Mesodermal cell (in vitro differentiated cells): ENCODE measurements around the gene ZCCHC3.
A peak's percentile ranks its signal among the peaks of the same experiment; 100 is the strongest.

Experiments used
- H3K27ac ChIP-seq: 2 replicates; pipeline ENCODE4 v1.7.0; 2013; ENCODE audit warnings: mild to moderate bottlenecking, low read depth, low read length, moderate library complexity; ENCODE audit not compliant: severe bottlenecking
- H3K36me3 ChIP-seq: 2 replicates; pipeline ENCODE4 v1.7.1; 2013; ENCODE audit warnings: mild to moderate bottlenecking, low read length, moderate library complexity; ENCODE audit not compliant: control insufficient read depth, insufficient read depth
- H3K4me1 ChIP-seq: one replicate; pipeline ENCODE4 v1.7.1; 2013; ENCODE audit warnings: mild to moderate bottlenecking, low read length; ENCODE audit not compliant: insufficient read depth, control insufficient read depth, poor library complexity, severe bottlenecking
- H3K4me3 ChIP-seq: 2 replicates; pipeline ENCODE4 v1.7.0; 2013; ENCODE audit warnings: low read length, control low read depth, mild to moderate bottlenecking; ENCODE audit not compliant: insufficient read depth, poor library complexity, severe bottlenecking; ENCODE audit errors: extremely low read depth
- H3K9me3 ChIP-seq: 2 replicates; pipeline ENCODE4 v1.7.1; 2013; ENCODE audit warnings: mild to moderate bottlenecking, low read length, moderate library complexity; ENCODE audit not compliant: control insufficient read depth
- WGBS, 2 experiments: methylation state at CpG; one replicate each; pipeline ENCODE4 v1.1.5; 2013; ENCODE audit warnings: missing lambda C conversion rate in 2 of 2; ENCODE audit not compliant: insufficient coverage in 2 of 2; 5-methylcytosine and 5-hydroxymethylcytosine counted together

ZCCHC3 gene

GRCh38 chr20:298776-299391, 1.5 kb downstream of the ZCCHC3 start:
- Histone ChIP-seq H3K36me3 (peaks cover 24% of the 10 kb centered on the region), H3K4me3 (peak overlapping the region; percentile 95), H3K27ac (peak overlapping the region; percentile 87), H3K4me1 (peaks cover 28% of the 10 kb centered on the region), H3K9me3 (no peaks in the 10 kb centered on the region)
- 2 to 3% methylated on average over 7 to 8 of the region's 15 CpGs for WGBS, 2 experiments

- peaks cover 28% of the 10 kb centered on the region for H3K4me1 ChIP-seq
- H3K27ac ChIP-seq, result peak overlapping the region; percentile 89
- no peaks in the 10 kb centered on the region for H3K9me3 ChIP-seq
- peak overlapping the region; percentile 95 for H3K4me3 ChIP-seq
- H3K36me3 ChIP-seq, result peaks cover 24% of the 10 kb centered on the region
- WGBS, 2 experiments, result 24 to 27% methylated on average over 7 to 9 of the region's 10 CpGs
Measured at GRCh38 chr20:300345-300990, 3.1 kb downstream of the ZCCHC3 start.

DNA sequence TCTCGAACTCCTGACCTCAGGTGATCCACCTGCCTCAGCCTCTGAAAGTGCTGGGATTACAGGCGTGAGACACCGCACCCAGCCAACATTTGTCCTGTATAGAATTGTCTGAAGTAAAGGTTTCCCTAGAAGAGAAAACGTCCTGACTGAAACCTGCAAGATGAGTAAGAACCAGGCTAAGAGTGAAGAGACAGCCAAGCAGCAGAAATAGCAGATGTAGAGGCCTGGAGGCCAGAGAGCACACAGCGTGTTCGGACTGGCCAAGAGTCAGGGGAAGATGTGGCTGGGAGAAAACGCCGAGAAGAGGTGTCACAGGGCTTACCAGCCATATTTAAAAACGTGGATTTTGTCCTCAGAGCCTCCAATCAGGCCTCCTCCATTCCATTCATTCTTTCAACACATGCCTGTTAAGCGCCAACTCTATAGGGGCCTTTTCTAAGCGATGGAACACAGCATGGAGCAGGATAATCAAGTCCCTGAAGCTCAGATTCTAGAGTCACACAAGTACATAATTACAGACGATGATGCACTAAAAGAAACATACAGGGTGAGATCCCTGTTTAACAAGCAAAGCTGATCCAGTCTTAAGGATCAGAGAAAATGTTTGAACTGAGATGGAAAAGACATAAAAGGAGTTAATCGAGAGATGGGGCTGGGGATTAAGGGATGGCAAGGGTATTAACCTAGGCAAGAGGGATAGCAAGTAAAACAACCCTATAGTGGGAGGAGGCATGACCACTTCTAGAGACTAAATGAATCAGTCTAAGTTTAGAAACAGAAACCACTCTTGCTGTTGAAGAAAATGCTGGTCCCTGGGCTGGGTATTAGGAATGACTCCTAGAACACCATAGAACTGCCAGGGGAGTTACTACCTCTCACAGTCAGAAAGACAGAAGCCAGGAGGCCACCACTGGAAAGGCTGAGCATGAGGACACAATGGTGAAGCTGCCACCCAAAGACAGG, 4.8 kb downstream of the ZCCHC3 start:
- no peaks in the 10 kb centered on the region for H3K9me3 ChIP-seq
- WGBS, 2 experiments, result 64 to 68% methylated on average over 12 to 13 of the region's 13 CpGs
- H3K4me3 ChIP-seq, result no peak overlapping the region
- H3K4me1 ChIP-seq, result peaks cover 25% of the 10 kb centered on the region
- H3K27ac ChIP-seq, result peak overlapping the region; percentile 89
- peaks cover 24% of the 10 kb centered on the region for H3K36me3 ChIP-seq

- WGBS, 2 experiments, result 69 to 87% methylated on average over 4 to 6 of the region's 11 CpGs
- Histone ChIP-seq H3K9me3 (no peaks in the 10 kb centered on the region), H3K4me1 (peaks cover 33% of the 10 kb centered on the region), H3K27ac (no peak overlapping the region), H3K4me3 (no peak overlapping the region), H3K36me3 (peaks cover 6% of the 10 kb centered on the region)
Measured at GRCh38 chr20:305745-306144, 8.4 kb downstream of the ZCCHC3 start.

DNA sequence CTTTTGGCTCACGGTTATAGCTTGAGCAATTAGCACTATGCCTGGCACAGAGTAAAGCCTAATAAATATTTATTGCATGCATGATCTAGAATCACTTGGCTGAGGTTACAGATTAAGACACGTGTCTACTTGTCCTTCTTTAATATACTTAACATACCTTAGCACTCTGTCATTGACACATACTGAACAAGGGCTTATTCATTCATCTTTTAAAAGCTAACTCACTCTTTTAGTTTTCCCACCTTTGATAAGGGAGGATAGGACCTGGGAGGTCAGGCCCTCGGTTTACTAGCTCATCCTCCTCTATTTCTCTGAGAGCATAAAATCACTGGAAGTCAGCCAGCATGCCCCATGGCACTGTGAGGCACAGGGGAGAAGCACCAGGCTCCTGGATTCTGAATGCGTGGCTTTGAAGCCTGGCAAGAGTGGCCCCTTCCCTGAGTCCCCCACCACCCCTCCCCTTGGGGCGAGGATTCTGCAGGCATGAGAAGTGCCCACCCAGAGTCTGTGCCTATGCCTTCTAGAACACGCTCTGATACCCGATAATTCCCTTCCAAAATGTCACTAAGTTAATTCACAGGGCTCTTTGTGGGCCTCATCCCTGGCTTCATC, 11.2 kb downstream of the ZCCHC3 start:
- Histone ChIP-seq H3K27ac (peak overlapping the region; percentile 100), H3K4me3 (no peak overlapping the region)

DNA sequence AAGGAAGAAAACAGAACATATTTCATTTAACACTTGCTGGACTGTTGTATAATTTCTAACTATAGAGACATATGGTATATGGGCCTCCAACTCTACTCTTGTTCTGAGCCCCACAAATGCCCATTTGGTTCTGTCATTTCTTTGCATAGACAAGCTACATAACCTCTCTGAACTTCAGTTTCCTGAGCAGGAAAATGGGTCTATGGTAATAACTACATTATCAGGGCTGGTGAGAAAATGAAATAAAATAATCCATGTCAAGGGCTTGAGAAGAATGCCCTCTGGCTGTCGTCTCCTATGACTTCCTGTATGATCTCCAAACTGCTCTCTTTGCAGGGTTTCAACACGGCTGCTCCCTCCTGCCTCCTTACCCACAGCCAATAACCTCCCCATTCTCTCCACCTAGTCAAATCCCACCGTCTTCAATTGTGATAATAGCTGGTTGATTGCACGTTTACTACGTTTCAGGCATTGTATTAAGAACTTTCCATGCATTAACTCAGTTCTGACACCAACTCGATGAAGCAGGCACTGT, 12.0 kb downstream of the ZCCHC3 start:
- Histone ChIP-seq H3K4me1 (peaks cover 16% of the 10 kb centered on the region), H3K27ac (peak overlapping the region; percentile 100), H3K36me3 (no peaks in the 10 kb centered on the region), H3K4me3 (peak overlapping the region; percentile 35), H3K9me3 (no peaks in the 10 kb centered on the region)
- 0% methylated on average over 3 to 4 of the region's 6 CpGs for WGBS, 2 experiments

More for the DNA sequence above, 11.2 kb downstream of the ZCCHC3 start:
- Histone ChIP-seq H3K36me3 (no peaks in the 10 kb centered on the region), H3K4me1 (peaks cover 16% of the 10 kb centered on the region), H3K9me3 (no peaks in the 10 kb centered on the region)
- 94 to 100% methylated on average over 5 of the region's 7 CpGs for WGBS, 2 experiments

- Histone ChIP-seq H3K27ac (peak overlapping the region; percentile 100), H3K36me3 (no peaks in the 10 kb centered on the region), H3K4me3 (peak overlapping the region; percentile 35), H3K4me1 (peaks cover 16% of the 10 kb centered on the region), H3K9me3 (no peaks in the 10 kb centered on the region)
- WGBS, 2 experiments, result 0% methylated on average over 13 to 19 of the region's 31 CpGs
Measured at GRCh38 chr20:309841-310644, 12.7 kb downstream of the ZCCHC3 start.

GRCh38 chr20:310645-311044, 13.3 kb downstream of the ZCCHC3 start:
- Histone ChIP-seq H3K4me3 (no peak overlapping the region), H3K27ac (peak overlapping the region; percentile 43)

DNA sequence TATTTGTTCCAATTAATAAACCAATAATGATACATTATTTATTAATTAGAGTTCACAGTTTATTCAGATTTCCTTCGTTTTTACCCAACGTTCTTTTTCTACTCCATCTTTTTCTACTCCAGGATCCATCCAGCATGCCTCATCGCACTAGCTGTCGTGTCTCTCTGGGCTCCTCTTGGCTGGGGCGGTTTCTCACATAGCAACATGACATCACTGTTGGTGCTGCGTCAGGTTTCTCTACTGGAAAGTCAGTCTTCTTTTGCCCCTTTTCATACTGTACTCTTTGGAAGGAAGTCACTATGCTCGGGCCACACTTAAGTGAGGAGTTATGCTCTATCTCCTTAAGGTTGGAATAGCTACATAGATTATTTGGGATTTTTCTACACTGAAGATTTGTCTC, 14.2 kb downstream of the ZCCHC3 start:
- Histone ChIP-seq H3K4me1 (peaks cover 16% of the 10 kb centered on the region), H3K9me3 (no peaks in the 10 kb centered on the region), H3K4me3 (no peak overlapping the region), H3K36me3 (no peaks in the 10 kb centered on the region), H3K27ac (no peak overlapping the region)
- WGBS, 2 experiments, result 93 to 95% methylated on average over 4 to 6 of the region's 7 CpGs

More at GRCh38 chr20:310645-311044, 13.3 kb downstream of the ZCCHC3 start:
- 0% methylated on average over 1 to 3 of the region's 7 CpGs for WGBS, 2 experiments
- Histone ChIP-seq H3K9me3 (no peaks in the 10 kb centered on the region), H3K36me3 (no peaks in the 10 kb centered on the region), H3K4me1 (peaks cover 16% of the 10 kb centered on the region)
